GM12878 (cell line): ENCODE results near the gene FHOD3.

ENCODE experiments used
- BHLHE40 ChIP-seq, 2 experiments: fragments of 450-650 bp in 1 of 2; IDR thresholded peaks; 2 replicates each; pipeline ENCODE4 v1.6.1; 2011 to 2017; ENCODE audit warnings: low read depth in 2 of 2, borderline replicate concordance in 1 of 2, improper control_type of control experiment in 1 of 2, low read length in 1 of 2, mild to moderate bottlenecking in 1 of 2
- BMI1 ChIP-seq: fragments of 450-650 bp; IDR thresholded peaks from 2 replicates; pipeline ENCODE4 v1.6.1; 2016; ENCODE audit warnings: mild to moderate bottlenecking, moderate library complexity, borderline replicate concordance
- CBFB ChIP-seq: IDR thresholded peaks from 2 replicates; pipeline ENCODE4 v1.6.1; 2016; ENCODE audit warnings: antibody characterized with exemption, low read depth
- MAX ChIP-seq: IDR thresholded peaks from 2 replicates; pipeline ENCODE4 v1.6.1; 2012; ENCODE audit warnings: low read depth, low read length, improper control_type of control experiment
- MEF2A ChIP-seq: IDR thresholded peaks from 2 replicates; pipeline ENCODE4 v1.6.1; 2011; ENCODE audit warnings: low read depth, mild to moderate bottlenecking, low read length, moderate library complexity; ENCODE audit not compliant: insufficient read depth
- NR2F1 ChIP-seq: fragments of 450-650 bp; conservative IDR thresholded peaks from 2 replicates; pipeline ENCODE4 v1.6.1; 2017; ENCODE audit warnings: mild to moderate bottlenecking
- POLR2AphosphoS5 ChIP-seq: IDR thresholded peaks from 2 replicates; pipeline ENCODE4 v1.6.1; 2011; ENCODE audit warnings: mild to moderate bottlenecking, low read length, inconsistent platforms
- RAD21 ChIP-seq: IDR thresholded peaks from 2 replicates; pipeline ENCODE4 v1.6.1; 2011; ENCODE audit warnings: mild to moderate bottlenecking, low read depth, low read length, moderate library complexity; ENCODE audit not compliant: insufficient read depth
- RFX5 ChIP-seq: IDR thresholded peaks from 2 replicates; pipeline ENCODE4 v1.6.1; 2011; ENCODE audit warnings: low read depth, low read length, improper control_type of control experiment
- USF1 ChIP-seq: IDR thresholded peaks from 2 replicates; pipeline ENCODE4 v1.6.1; 2011; ENCODE audit warnings: borderline replicate concordance, low read depth, mild to moderate bottlenecking, moderate library complexity, mixed read lengths, low read length; ENCODE audit not compliant: insufficient read depth; ENCODE audit errors: extremely low read length

- TF ChIP-seq BMI1 (no peak), POLR2AphosphoS5 (no peak), USF1 (no peak), MAX (no peak), CBFB (no peak), RFX5 (no peak), NR2F1 (no peak), RAD21 (no peak), BHLHE40 (IDR thresholded peaks at IDR 0.05; ENCODE audit: borderline replicate concordance in 1 of 2, low read depth in 2 of 2, low read length in 1 of 2) (no peak), MEF2A (no peak)
Observed at GRCh38 chr18:36782710-36783109, 485.2 kb downstream of the FHOD3 start.
